Ureter (tissue), 1 donor: ENCODE results near the gene GPR139. TPM values are rescaled to one million over a fixed set of nuclear protein-coding genes. Genes with fewer than 3 reads are reported as not detected.

Experiments
- total RNA-seq: library from RNA; stranded (reverse); gene quantifications from one replicate; pipeline ENCODE4 v1.2.4, GENCODE V29; 2023
- donor health status: DM: yes; HTN: yes; CAD: no.

Gene GPR139
- total RNA-seq, 1 donor from 2014 or later: not detected

Other genes with a start within 250 kb of the GPR139 start
- gene GPRC5B, start 189.0 kb downstream of the GPR139 start, total RNA-seq: 23.2 TPM